Prostate gland (tissue), 2 donors: ENCODE data around the gene KCNH6. TPM values are rescaled to one million over a fixed set of nuclear protein-coding genes. Genes with fewer than 3 reads are reported as not detected.
A peak's percentile ranks its signal among the peaks of the same experiment; 100 is the strongest.

Experiments
- DNase-seq: peaks from one replicate; pipeline ENCODE4 v3.0.0-alpha.2; 2019; ENCODE audit warnings: low spot score
- H3K27ac ChIP-seq, 2 donors: fragments of 200-600 bp; sonication (generic); 2 replicates each; pipeline ENCODE4 v1.5.1; 2017 to 2019
- H3K27me3 ChIP-seq: fragments of 200-600 bp; sonication (generic); replicated peaks from 2 replicates; pipeline ENCODE4 v1.5.1; 2019; ENCODE audit not compliant: insufficient read depth
- H3K36me3 ChIP-seq, 2 donors: fragments of 200-600 bp; sonication (generic); 1 replicate in 1 of 2; 2 replicates in 1 of 2; pipeline versions ENCODE4 v1.5.1 to v1.8.1; 2017 to 2019
- H3K4me1 ChIP-seq: fragments of 200-600 bp; sonication (generic); replicated peaks from 2 replicates; pipeline ENCODE4 v1.5.1; 2019
- H3K4me3 ChIP-seq, 2 donors: fragments of 200-600 bp; sonication (generic); 2 replicates each; pipeline ENCODE4 v1.5.1; 2017 to 2019
- H3K9me3 ChIP-seq: fragments of 200-600 bp; sonication (generic); 2 replicates; pipeline ENCODE4 v1.5.1; 2017
- CTCF ChIP-seq, 4 experiments: fragments of 200-600 bp in 2 of 4; fragments of 450-650 bp in 2 of 4; sonication (generic) in 2 of 4; IDR thresholded peaks; 1 replicate in 3 of 4; 2 replicates in 1 of 4; pipeline ENCODE4 v1.5.1; 2016 to 2019; ENCODE audit warnings: antibody characterized with exemption in 4 of 4, mild to moderate bottlenecking in 2 of 4, moderate library complexity in 2 of 4
- POLR2A ChIP-seq: fragments of 450-650 bp; IDR thresholded peaks from one replicate; pipeline ENCODE4 v1.6.1; 2016; ENCODE audit warnings: antibody characterized with exemption, mild to moderate bottlenecking
- POLR2AphosphoS5 ChIP-seq: sonication (generic); formaldehyde crosslinking; IDR thresholded peaks from one replicate; pipeline ENCODE4 v1.6.1; 2017; ENCODE audit warnings: antibody characterized with exemption
- WGBS: methylation state at CpG from one replicate; pipeline ENCODE4 v1.1.5; 2018; 5-methylcytosine and 5-hydroxymethylcytosine counted together
- intact Hi-C: fragments of 100-400 bp; cut with DNase I; formaldehyde crosslinking; loops from one replicate; pipeline ENCODE4 v1.14.2; 2022
- small RNA-seq, 2 donors: library from RNA; depleted of rRNA; stranded (forward); fragments of <200 nt; gene quantifications; one replicate each; pipeline ENCODE3, GENCODE V24; 2016
- total RNA-seq, 2 donors: library from RNA; depleted of rRNA; stranded (reverse); fragments of >200 nt; gene quantifications; one replicate each; pipeline ENCODE4 v1.1.0, GENCODE V29; 2016

The KCNH6 gene
- total RNA-seq, 2 donors from 2014 or later = 8.1 to 22.4 TPM

DNA sequence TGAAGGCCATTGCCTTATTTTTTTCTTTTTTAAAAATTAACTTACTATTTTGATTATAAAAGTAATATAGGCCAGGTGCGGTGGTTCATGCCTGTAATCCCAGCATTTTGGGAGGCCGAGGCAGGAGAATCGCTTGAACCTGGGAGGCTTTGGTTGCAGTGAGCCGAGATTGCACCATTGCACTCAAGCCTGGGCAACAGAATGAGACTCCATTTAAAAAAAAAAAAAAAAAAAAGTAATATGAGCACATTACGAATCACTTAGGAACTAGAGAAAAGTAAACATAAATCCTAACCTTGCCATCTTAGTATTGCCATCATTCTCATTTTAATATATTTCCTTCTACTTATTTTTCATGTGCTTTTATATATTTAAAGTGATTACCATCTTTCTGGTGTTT, 64.6 kb downstream of the KCNH6 start:
- Histone ChIP-seq H3K36me3 (peaks cover 5 to 8% of the 10 kb centered on the region in 2 donors), H3K4me1 (peaks cover under 1% of the 10 kb centered on the region), H3K4me3 (no peak overlapping the region), H3K9me3 (no peaks in the 10 kb centered on the region), H3K27ac (no peak overlapping the region), H3K27me3 (no peaks in the 10 kb centered on the region)
- intact Hi-C loops = no loop called here
- no peak for TF ChIP-seq POLR2A
- TF ChIP-seq CTCF (IDR thresholded peaks at IDR 0.05) = no peak
- TF ChIP-seq POLR2AphosphoS5 = no peak
- no peak for DNase-seq
- WGBS = 91% methylated on average over 5 of the region's 5 CpGs

DNA sequence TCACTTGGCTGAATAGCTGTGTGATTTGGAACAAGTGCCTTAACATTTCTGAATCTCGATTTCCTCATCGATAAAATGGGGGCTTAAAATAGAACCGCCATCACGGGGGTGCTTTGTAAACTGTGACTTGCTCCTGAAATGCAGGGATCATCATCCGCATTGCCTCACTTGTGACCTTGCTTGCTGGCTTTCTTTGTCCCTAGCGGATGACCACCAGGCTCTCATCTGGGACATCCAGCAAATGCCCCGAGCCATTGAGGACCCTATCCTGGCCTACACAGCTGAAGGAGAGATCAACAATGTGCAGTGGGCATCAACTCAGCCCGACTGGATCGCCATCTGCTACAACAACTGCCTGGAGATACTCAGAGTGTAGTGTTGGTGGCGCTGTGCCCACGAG, 65.6 kb downstream of the KCNH6 start:
- 92% methylated on average over 11 of the region's 11 CpGs for WGBS
- peaks cover 3% of the 10 kb centered on the region for H3K4me1 ChIP-seq
- no peak overlapping the region for H3K4me3 ChIP-seq
- no peaks in the 10 kb centered on the region for H3K27me3 ChIP-seq
- H3K27ac ChIP-seq = no peak overlapping the region
- no peak for TF ChIP-seq POLR2AphosphoS5
- no peak for TF ChIP-seq CTCF (IDR thresholded peaks at IDR 0.05)
- TF ChIP-seq POLR2A = no peak
- peaks cover 1 to 5% of the 10 kb centered on the region in 2 donors for H3K36me3 ChIP-seq
- intact Hi-C loops = no loop called here
- no peaks in the 10 kb centered on the region for H3K9me3 ChIP-seq
- no peak for DNase-seq

GRCh38 chr17:63589646-63590045, 66.5 kb downstream of the KCNH6 start:
- H3K4me1 ChIP-seq = peaks cover 3% of the 10 kb centered on the region
- no peak for DNase-seq
- intact Hi-C loops = no loop called here
- no peak overlapping the region for H3K4me3 ChIP-seq
- H3K9me3 ChIP-seq = no peaks in the 10 kb centered on the region
- no peak overlapping the region for H3K27ac ChIP-seq
- no peaks in the 10 kb centered on the region for H3K27me3 ChIP-seq
- WGBS = 88% methylated on average over 1 of the region's 1 CpG
- TF ChIP-seq CTCF (IDR thresholded peaks at IDR 0.05) = no peak
- H3K36me3 ChIP-seq = peaks cover 0 to 5% of the 10 kb centered on the region in 2 donors

DNA sequence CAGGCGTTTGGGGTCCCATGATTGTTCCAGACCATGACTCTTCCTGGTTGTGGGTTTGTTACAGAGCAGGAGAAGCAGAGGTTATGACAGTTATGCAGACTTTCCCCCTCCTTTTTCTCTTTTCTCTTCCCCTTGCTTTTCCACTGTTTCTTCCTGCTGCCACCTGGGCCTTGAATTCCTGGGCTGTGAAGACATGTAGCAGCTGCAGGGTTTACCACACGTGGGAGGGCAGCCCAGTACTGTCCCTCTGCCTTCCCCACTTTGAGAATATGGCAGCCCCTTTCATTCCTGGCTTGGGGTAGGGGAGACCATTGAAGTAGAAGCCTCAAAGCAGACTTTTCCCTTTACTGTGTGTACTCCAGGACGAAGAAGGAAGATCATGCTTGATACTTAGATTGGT, 69.6 kb downstream of the KCNH6 start:
- DNase-seq = no peak
- H3K4me3 ChIP-seq = no peak overlapping the region
- peaks cover 0 to 3% of the 10 kb centered on the region in 2 donors for H3K36me3 ChIP-seq
- intact Hi-C loops = no loop called here
- 66% methylated on average over 3 of the region's 3 CpGs for WGBS
- no peaks in the 10 kb centered on the region for H3K27me3 ChIP-seq
- TF ChIP-seq CTCF (IDR thresholded peaks at IDR 0.05) = no peak
- TF ChIP-seq POLR2AphosphoS5 = no peak
- TF ChIP-seq POLR2A = no peak
- peaks cover 3% of the 10 kb centered on the region for H3K4me1 ChIP-seq
- no peaks in the 10 kb centered on the region for H3K9me3 ChIP-seq
- H3K27ac ChIP-seq = peak overlapping the region in 1 of 2 donors; percentile 8

DNA sequence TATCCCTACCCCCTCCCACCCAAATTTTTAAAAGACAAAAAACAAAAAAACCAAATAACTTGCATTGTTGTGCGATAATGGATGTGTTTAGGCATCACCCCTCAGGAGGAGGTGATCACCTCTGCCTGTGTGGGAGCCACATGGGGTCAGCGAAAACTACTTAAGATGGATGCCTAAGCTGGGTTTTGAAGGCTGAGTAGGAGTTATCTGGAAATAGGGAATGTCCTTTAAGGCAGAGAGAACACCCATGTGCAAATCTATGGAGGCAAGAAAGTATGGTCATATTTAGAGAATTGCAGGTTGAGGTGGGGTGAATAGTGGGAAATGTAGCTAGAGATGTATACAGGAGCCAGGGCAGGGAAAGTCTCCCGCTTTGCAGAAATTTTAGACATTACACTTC, 72.0 kb downstream of the KCNH6 start:
- Histone ChIP-seq H3K4me1 (peaks cover 3% of the 10 kb centered on the region), H3K9me3 (no peaks in the 10 kb centered on the region), H3K27ac (no peak overlapping the region), H3K36me3 (no peaks in the 10 kb centered on the region), H3K4me3 (no peak overlapping the region), H3K27me3 (no peaks in the 10 kb centered on the region)
- intact Hi-C loops = no loop called here
- 98% methylated on average over 3 of the region's 3 CpGs for WGBS
- DNase-seq = no peak
- TF ChIP-seq POLR2A (no peak), CTCF (IDR thresholded peaks at IDR 0.05) (no peak), POLR2AphosphoS5 (no peak)

Small RNA genes lying within 50 kb of the gene (small RNA-seq; reads per million reads assigned to genes)
- 0 reads per million in 2 donors for gene RNU6-288P

Other genes with a start within 250 kb of the KCNH6 start
- 100 to 1,000 TPM in 1 of 2 donors, 10 to 100 TPM in 1; 76.9 to 170 TPM for gene CYB561, start 77.1 kb upstream of the KCNH6 start, total RNA-seq
- 10 to 100 TPM; 42.8 to 54.6 TPM for gene ACE, start 46.3 kb upstream of the KCNH6 start, total RNA-seq
- gene DCAF7, start 27.1 kb downstream of the KCNH6 start, total RNA-seq = 10 to 100 TPM; 48.9 to 68.6 TPM
- 10 to 100 TPM; 12.8 to 17.4 TPM for gene TACO1, start 77.5 kb downstream of the KCNH6 start, total RNA-seq
- gene MAP3K3, start 99.1 kb downstream of the KCNH6 start, total RNA-seq = 10 to 100 TPM; 44.0 to 72.0 TPM
- 10 to 100 TPM; 29.9 to 51.9 TPM for gene LIMD2, start 176.8 kb downstream of the KCNH6 start, total RNA-seq
- gene STRADA, start 218.4 kb downstream of the KCNH6 start, total RNA-seq = 10 to 100 TPM; 15.7 to 37.1 TPM